Measurements from ENCODE around the gene PCSK9. TPM values are rescaled to one million over a fixed set of nuclear protein-coding genes. Genes with fewer than 3 reads are reported as not detected.

PCSK9 gene
- total RNA-seq, 1 experiment from 2014 or later, result 38.9 TPM

- TF ChIP-seq EZH2 (IDR thresholded peaks at IDR 0.05; ENCODE audit: borderline replicate concordance, low read depth, low read length, poor library complexity, severe bottlenecking), result no peak
- no peak for TF ChIP-seq CTCF (conservative IDR thresholded peaks at IDR 0.05; ENCODE audit: low read depth, low read length)
- no peaks in the 10 kb centered on the region for H3K9me3 ChIP-seq (ENCODE audit: low read depth, low read length, poor library complexity, severe bottlenecking)
- H3K36me3 ChIP-seq (ENCODE audit: insufficient read depth, low read length, poor library complexity, severe bottlenecking), result peaks cover 83% of the 10 kb centered on the region
- H3K4me3 ChIP-seq (ENCODE audit: low read depth, low read length, poor library complexity, severe bottlenecking), result no peak overlapping the region
- peaks cover 13% of the 10 kb centered on the region for H3K4me1 ChIP-seq (ENCODE audit: insufficient read depth, low read length, poor library complexity, severe bottlenecking)
- no TSS peak for BruUV-seq (replicated peaks)
- H3K27me3 ChIP-seq (replicated peaks; ENCODE audit: insufficient read depth, low read depth, low read length, poor library complexity), result no peaks in the 10 kb centered on the region
- intact Hi-C loops (cut with micrococcal nuclease; ENCODE audit: unreplicated experiment), result no loop called here
- no peak for DNase-seq (ENCODE audit: low spot score)
- ChIA-PET POLR2A (ENCODE audit: low non-redundant PET) (no interaction called here), CTCF (interaction anchor here (1.1 kb wide), 1 partner anchor 29 kb away, joined by 3 read pairs; no protein-coding TSS in a partner anchor)
- H3K27ac ChIP-seq (ENCODE audit: low read depth, low read length, poor library complexity, severe bottlenecking), result no peak overlapping the region
These were observed 11.8 kb downstream of the PCSK9 start for GRCh38 chr1:55051169-55051568.

DNA sequence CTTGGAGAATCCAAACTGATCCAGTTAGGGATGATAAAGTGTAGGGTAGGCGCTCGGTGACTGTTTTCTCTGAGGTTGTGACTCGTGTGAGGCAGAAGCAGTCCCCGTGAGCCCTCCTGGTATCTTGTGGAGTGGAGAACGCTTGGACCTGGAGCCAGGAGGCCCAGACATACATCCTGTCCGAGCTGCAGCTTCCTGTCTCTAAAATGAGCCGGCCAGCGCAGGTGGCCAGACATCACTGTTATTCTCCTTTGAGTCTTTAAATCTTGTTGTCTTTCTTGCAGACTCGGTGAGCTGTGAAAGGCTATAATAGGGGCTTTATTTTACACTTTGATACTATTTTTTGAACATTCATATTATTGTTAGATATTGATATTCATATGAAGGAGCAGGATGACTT is 12.3 kb downstream of the PCSK9 start:
- Histone ChIP-seq H3K4me1 (ENCODE audit: insufficient read depth, low read length, poor library complexity, severe bottlenecking) (peaks cover 13% of the 10 kb centered on the region), H3K9me3 (ENCODE audit: low read depth, low read length, poor library complexity, severe bottlenecking) (no peaks in the 10 kb centered on the region), H3K36me3 (ENCODE audit: insufficient read depth, low read length, poor library complexity, severe bottlenecking) (peaks cover 78% of the 10 kb centered on the region), H3K4me3 (ENCODE audit: low read depth, low read length, poor library complexity, severe bottlenecking) (no peak overlapping the region), H3K27me3 (replicated peaks; ENCODE audit: insufficient read depth, low read depth, low read length, poor library complexity) (no peaks in the 10 kb centered on the region), H3K27ac (ENCODE audit: low read depth, low read length, poor library complexity, severe bottlenecking) (no peak overlapping the region)
- no TSS peak for BruUV-seq (replicated peaks)
- POLR2A ChIA-PET (ENCODE audit: low non-redundant PET), result no interaction called here
- TF ChIP-seq EZH2 (IDR thresholded peaks at IDR 0.05; ENCODE audit: borderline replicate concordance, low read depth, low read length, poor library complexity, severe bottlenecking) (no peak), CTCF (conservative IDR thresholded peaks at IDR 0.05; ENCODE audit: low read depth, low read length) (no peak)
- intact Hi-C loops (cut with micrococcal nuclease; ENCODE audit: unreplicated experiment), result no loop called here
- CTCF ChIA-PET, result interaction anchor here (1.1 kb wide), 1 partner anchor 30 kb away, joined by 3 read pairs; no protein-coding TSS in a partner anchor
- no peak for DNase-seq (ENCODE audit: low spot score)

GRCh38 chr1:55052221-55053142 is 13.1 kb downstream of the PCSK9 start:
- intact Hi-C loops (cut with micrococcal nuclease; ENCODE audit: unreplicated experiment), result no loop called here
- Histone ChIP-seq H3K27me3 (replicated peaks; ENCODE audit: insufficient read depth, low read depth, low read length, poor library complexity) (no peaks in the 10 kb centered on the region), H3K4me3 (ENCODE audit: low read depth, low read length, poor library complexity, severe bottlenecking) (no peak overlapping the region), H3K36me3 (ENCODE audit: insufficient read depth, low read length, poor library complexity, severe bottlenecking) (peaks cover 77% of the 10 kb centered on the region), H3K4me1 (ENCODE audit: insufficient read depth, low read length, poor library complexity, severe bottlenecking) (peaks cover 13% of the 10 kb centered on the region), H3K27ac (ENCODE audit: low read depth, low read length, poor library complexity, severe bottlenecking) (no peak overlapping the region), H3K9me3 (ENCODE audit: low read depth, low read length, poor library complexity, severe bottlenecking) (no peaks in the 10 kb centered on the region)
- ChIA-PET POLR2A (ENCODE audit: low non-redundant PET) (no interaction called here), CTCF (no interaction called here)
- BruUV-seq (replicated peaks), result no TSS peak
- TF ChIP-seq EZH2 (IDR thresholded peaks at IDR 0.05; ENCODE audit: borderline replicate concordance, low read depth, low read length, poor library complexity, severe bottlenecking), result no peak
- TF ChIP-seq CTCF (conservative IDR thresholded peaks at IDR 0.05; ENCODE audit: low read depth, low read length), result no peak
- DNase-seq (ENCODE audit: low spot score), result no peak

Data from A673 (cell line).